K562 (cell line): ENCODE results near the gene CHST8. TPM values are rescaled to one million over a fixed set of nuclear protein-coding genes. Genes with fewer than 3 reads are reported as not detected.

Experiments used
- ATAC-seq: fragments of 200-7000 bp; cut with Tn5 transposase; 3 replicates; pipeline ENCODE4 v1.9.1; 2020; ENCODE audit warnings: moderate library complexity
- BruUV-seq: library from RNA; stranded (reverse); fragments of 400-500 nt; replicated peaks from 2 replicates; lab custom pipeline; 2021; lab: Mats Ljungman, UMichigan
- CTCF ChIA-PET: fragments of 300-600 bp; formaldehyde crosslinking; extraction: SDS; loops from one replicate; lab custom pipeline; 2021; ENCODE audit warnings: low intra/inter-chr PET ratio; lab: Yijun Ruan, JAX
- POLR2A ChIA-PET: fragments of 300-600, 350-650 bp; sonication (Branson Sonifier 250); formaldehyde crosslinking; extraction: SDS; loops from one replicate; lab custom pipeline; 2021; ENCODE audit warnings: antibody characterized with exemption, inconsistent platforms; lab: Yijun Ruan, JAX
- DNase-seq, 4 experiments: peaks; one replicate each; pipeline versions ENCODE4 v3.0.0 to v3.0.0-alpha.2; 2011 to 2018; ENCODE audit warnings: low spot score in 3 of 4, mixed read lengths in 3 of 4; ENCODE audit errors: extremely low read depth in 1 of 4
- FAIRE-seq: peaks from 2 replicates; lab custom pipeline; 2011; peaks lifted over from hg19 to GRCh38; lab: Jason Lieb, UNC
- H2AFZ ChIP-seq: 2 replicates; pipeline ENCODE4 v1.6.0; 2011; ENCODE audit warnings: low read depth, low read length, control low read depth, inconsistent platforms
- H3K27ac ChIP-seq: fragments of 200-600 bp; 3 replicates; pipeline ENCODE4 v1.8.0; 2011; ENCODE audit warnings: low read depth, mild to moderate bottlenecking, control low read depth, inconsistent platforms, low read length, moderate library complexity, mixed read lengths; ENCODE audit errors: extremely low read depth
- H3K27me3 ChIP-seq, 2 experiments: fragments of 300-600 bp in 1 of 2; 2 replicates in 1 of 2; 3 replicates in 1 of 2; pipeline versions ENCODE4 v1.6.0 to v1.8.0; 2011; ENCODE audit warnings: inconsistent platforms in 2 of 2, low read length in 2 of 2, mild to moderate bottlenecking in 1 of 2, mixed read lengths in 1 of 2, moderate library complexity in 1 of 2; ENCODE audit not compliant: control insufficient read depth in 2 of 2, insufficient read depth in 2 of 2
- H3K36me3 ChIP-seq: fragments of 300-600 bp; 3 replicates; pipeline ENCODE4 v1.8.0; 2011; ENCODE audit warnings: mild to moderate bottlenecking, low read length, inconsistent platforms; ENCODE audit not compliant: control insufficient read depth, insufficient read depth
- H3K4me1 ChIP-seq, 2 experiments: fragments of 200-600 bp in 1 of 2; replicated peaks in 1 of 2; 2 replicates in 1 of 2; 3 replicates in 1 of 2; pipeline versions ENCODE4 v1.5.1 to v1.8.0; 2011; ENCODE audit warnings: inconsistent platforms in 2 of 2, low read length in 2 of 2, mild to moderate bottlenecking in 1 of 2, mixed read lengths in 1 of 2, moderate library complexity in 1 of 2; ENCODE audit not compliant: control insufficient read depth in 2 of 2, insufficient read depth in 2 of 2
- H3K4me2 ChIP-seq: 2 replicates; pipeline ENCODE4 v1.6.1; 2011; ENCODE audit warnings: low read length, control low read depth, inconsistent platforms, mixed read lengths; ENCODE audit not compliant: insufficient read depth
- H3K4me3 ChIP-seq: fragments of 200-600 bp; sonication (generic), shearing (Covaris generic); 2 replicates; pipeline ENCODE4 v1.5.1; 2016; ENCODE audit warnings: control low read depth, inconsistent platforms
- H3K79me2 ChIP-seq: fragments of 200-600 bp; 3 replicates; pipeline ENCODE4 v1.8.0; 2011; ENCODE audit warnings: low read length, inconsistent platforms; ENCODE audit not compliant: control insufficient read depth, insufficient read depth
- H3K9ac ChIP-seq, 2 experiments: 2 replicates each; pipeline versions ENCODE4 v1.6.0 to v1.6.1; 2011; ENCODE audit warnings: low read depth in 2 of 2, low read length in 2 of 2, control low read depth in 1 of 2, inconsistent platforms in 1 of 2, mild to moderate bottlenecking in 1 of 2, mixed read lengths in 1 of 2; ENCODE audit not compliant: insufficient read depth in 1 of 2
- H3K9me1 ChIP-seq: one replicate; pipeline ENCODE4 v1.6.0; 2011; ENCODE audit warnings: inconsistent platforms, mild to moderate bottlenecking, low read length, moderate library complexity; ENCODE audit not compliant: control insufficient read depth, insufficient read depth
- H3K9me3 ChIP-seq: replicated peaks from 2 replicates; pipeline ENCODE4 v1.5.1; 2011; ENCODE audit warnings: low read depth, low read length, inconsistent platforms; ENCODE audit not compliant: control insufficient read depth, insufficient read depth
- H4K20me1 ChIP-seq: replicated peaks from 2 replicates; pipeline ENCODE4 v1.6.1; 2011; ENCODE audit warnings: low read length, inconsistent platforms, mixed read lengths; ENCODE audit not compliant: control insufficient read depth, insufficient read depth
- HMGN3 ChIP-seq: IDR thresholded peaks from 2 replicates; pipeline ENCODE4 v1.6.1; 2011; ENCODE audit warnings: borderline replicate concordance, low read depth, mild to moderate bottlenecking, mixed read lengths, low read length; ENCODE audit not compliant: insufficient read length; ENCODE audit errors: extremely low read depth
- ILK ChIP-seq: fragments of 450-650 bp; IDR thresholded peaks from 2 replicates; pipeline ENCODE4 v1.6.1; 2016; ENCODE audit warnings: missing genetic modification characterization, low read depth, mild to moderate bottlenecking, missing compliant biosample characterization, moderate library complexity, borderline replicate concordance
- NFYB ChIP-seq: IDR thresholded peaks from 2 replicates; pipeline ENCODE4 v1.6.1; 2011; ENCODE audit warnings: mild to moderate bottlenecking, moderate library complexity; ENCODE audit not compliant: insufficient read length; ENCODE audit errors: extremely low read depth
- NR1H2 ChIP-seq: sonication (generic); formaldehyde crosslinking; IDR thresholded peaks from 2 replicates; pipeline ENCODE4 v1.4.0; 2020; ENCODE audit warnings: mild to moderate bottlenecking, missing genetic modification reagents
- SREBF1 ChIP-seq: fragments of 150-350 bp; IDR thresholded peaks from 2 replicates; pipeline ENCODE4 v1.6.1; 2014; ENCODE audit warnings: antibody characterized with exemption, low read depth, low read length, borderline replicate concordance
- ZNF232 ChIP-seq: sonication (generic); formaldehyde crosslinking; IDR thresholded peaks from 2 replicates; pipeline ENCODE4 v1.8.0; 2022; ENCODE audit warnings: mild to moderate bottlenecking, missing genetic modification reagents
- WGBS: fragments of 100-300 bp; shearing (Covaris generic); methylation state at CpG from one replicate; pipeline ENCODE4 v1.1.6; 2016; ENCODE audit warnings: low coverage, mixed read lengths; ENCODE audit not compliant: insufficient coverage; ENCODE audit errors: missing lambda C conversion rate; 5-methylcytosine and 5-hydroxymethylcytosine counted together
- in situ Hi-C: fragments of 300-500 bp; cut with MboI; formaldehyde crosslinking; loops from 4 replicates; pipeline ENCODE4 v1.15.0; 2018; ENCODE audit warnings: inconsistent platforms, mixed read lengths
- intact Hi-C: fragments of 100-400 bp; cut with micrococcal nuclease; formaldehyde crosslinking; loops from 2 replicates; pipeline ENCODE4 v1.14.2; 2022
- polyA plus RNA-seq, 8 experiments: library from polyadenylated mRNA; depleted of rRNA in 4 of 8; stranded (reverse) in 5 of 8; unstranded in 3 of 8; fragments of >200 nt; fragmentation: Nextera tagmentation in 2 of 8; fragmentation: Illumina TruSeq in 1 of 8; extraction: Ambion mirVana in 2 of 8; extraction: Trizol in 1 of 8; gene quantifications; 2 replicates each; pipeline versions ENCODE4 v1.2.1 to v1.2.3, GENCODE V29; 2011 to 2014; ENCODE audit warnings: inconsistent platforms in 1 of 8, missing spikeins in 1 of 8
- total RNA-seq, 7 experiments: library from RNA; depleted of rRNA in 6 of 7; stranded (reverse); fragments of >200 nt in 6 of 7; fragmentation: Illumina TruSeq in 2 of 7; extraction: Trizol in 2 of 7; gene quantifications; 2 replicates each; pipeline versions ENCODE4 v1.2.1 to v1.2.3, GENCODE V29; 2011 to 2021; ENCODE audit warnings: low replicate concordance in 1 of 7
- TF ChIP-seq, protein P1 (sequence below), 2 experiments: IDR thresholded peaks; 2 replicates each; pipeline ENCODE4 v1.6.1; 2012; ENCODE audit warnings: improper control_type of control experiment in 2 of 2, low read depth in 2 of 2, low read length in 2 of 2, borderline replicate concordance in 1 of 2
- TF ChIP-seq, protein P2 (sequence below): fragments of 450-650 bp; IDR thresholded peaks from 2 replicates; pipeline ENCODE4 v1.6.1; 2016
- TF ChIP-seq, protein P3 (sequence below): fragments of 450-650 bp; formaldehyde crosslinking; IDR thresholded peaks from 2 replicates; pipeline ENCODE4 v1.4.0; 2020; ENCODE audit warnings: mild to moderate bottlenecking, mixed read lengths

CHST8 gene
- total and polyA plus RNA-seq, 9 of the 15 experiments (the other 6 are each of a cell fraction or from before 2014, with no cell fraction given): 0.11 TPM; not detected in 8

GRCh38 chr19:33755099-33756035, 133.6 kb downstream of the CHST8 start:
- no peak overlapping the region for H3K9ac ChIP-seq
- no peaks in the 10 kb centered on the region; the same call in 1 of the 2 replicates for H4K20me1 ChIP-seq
- no peak overlapping the region for H3K27ac ChIP-seq
- BruUV-seq: no TSS peak
- no peak overlapping the region for H3K4me3 ChIP-seq
- no peak overlapping the region for H3K4me2 ChIP-seq
- in situ Hi-C loops: no loop called here
- H2AFZ ChIP-seq: no peak overlapping the region
- no peaks in the 10 kb centered on the region for H3K9me3 ChIP-seq
- TF ChIP-seq, protein P1, sequence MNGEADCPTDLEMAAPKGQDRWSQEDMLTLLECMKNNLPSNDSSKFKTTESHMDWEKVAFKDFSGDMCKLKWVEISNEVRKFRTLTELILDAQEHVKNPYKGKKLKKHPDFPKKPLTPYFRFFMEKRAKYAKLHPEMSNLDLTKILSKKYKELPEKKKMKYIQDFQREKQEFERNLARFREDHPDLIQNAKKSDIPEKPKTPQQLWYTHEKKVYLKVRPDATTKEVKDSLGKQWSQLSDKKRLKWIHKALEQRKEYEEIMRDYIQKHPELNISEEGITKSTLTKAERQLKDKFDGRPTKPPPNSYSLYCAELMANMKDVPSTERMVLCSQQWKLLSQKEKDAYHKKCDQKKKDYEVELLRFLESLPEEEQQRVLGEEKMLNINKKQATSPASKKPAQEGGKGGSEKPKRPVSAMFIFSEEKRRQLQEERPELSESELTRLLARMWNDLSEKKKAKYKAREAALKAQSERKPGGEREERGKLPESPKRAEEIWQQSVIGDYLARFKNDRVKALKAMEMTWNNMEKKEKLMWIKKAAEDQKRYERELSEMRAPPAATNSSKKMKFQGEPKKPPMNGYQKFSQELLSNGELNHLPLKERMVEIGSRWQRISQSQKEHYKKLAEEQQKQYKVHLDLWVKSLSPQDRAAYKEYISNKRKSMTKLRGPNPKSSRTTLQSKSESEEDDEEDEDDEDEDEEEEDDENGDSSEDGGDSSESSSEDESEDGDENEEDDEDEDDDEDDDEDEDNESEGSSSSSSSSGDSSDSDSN (IDR thresholded peaks at IDR 0.05; ENCODE audit: borderline replicate concordance in 1 of 2, low read depth in 2 of 2, low read length in 2 of 2): no peak
- TF ChIP-seq HMGN3 (no peak), NFYB (no peak), NR1H2 (CRISPR knock-in tag) (no peak), ILK (tag) (no peak), SREBF1 (no peak), ZNF232 (CRISPR knock-in tag) (no peak)
- TF ChIP-seq, protein P2, sequence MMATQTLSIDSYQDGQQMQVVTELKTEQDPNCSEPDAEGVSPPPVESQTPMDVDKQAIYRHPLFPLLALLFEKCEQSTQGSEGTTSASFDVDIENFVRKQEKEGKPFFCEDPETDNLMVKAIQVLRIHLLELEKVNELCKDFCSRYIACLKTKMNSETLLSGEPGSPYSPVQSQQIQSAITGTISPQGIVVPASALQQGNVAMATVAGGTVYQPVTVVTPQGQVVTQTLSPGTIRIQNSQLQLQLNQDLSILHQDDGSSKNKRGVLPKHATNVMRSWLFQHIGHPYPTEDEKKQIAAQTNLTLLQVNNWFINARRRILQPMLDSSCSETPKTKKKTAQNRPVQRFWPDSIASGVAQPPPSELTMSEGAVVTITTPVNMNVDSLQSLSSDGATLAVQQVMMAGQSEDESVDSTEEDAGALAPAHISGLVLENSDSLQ: no peak
- TF ChIP-seq, protein P3, sequence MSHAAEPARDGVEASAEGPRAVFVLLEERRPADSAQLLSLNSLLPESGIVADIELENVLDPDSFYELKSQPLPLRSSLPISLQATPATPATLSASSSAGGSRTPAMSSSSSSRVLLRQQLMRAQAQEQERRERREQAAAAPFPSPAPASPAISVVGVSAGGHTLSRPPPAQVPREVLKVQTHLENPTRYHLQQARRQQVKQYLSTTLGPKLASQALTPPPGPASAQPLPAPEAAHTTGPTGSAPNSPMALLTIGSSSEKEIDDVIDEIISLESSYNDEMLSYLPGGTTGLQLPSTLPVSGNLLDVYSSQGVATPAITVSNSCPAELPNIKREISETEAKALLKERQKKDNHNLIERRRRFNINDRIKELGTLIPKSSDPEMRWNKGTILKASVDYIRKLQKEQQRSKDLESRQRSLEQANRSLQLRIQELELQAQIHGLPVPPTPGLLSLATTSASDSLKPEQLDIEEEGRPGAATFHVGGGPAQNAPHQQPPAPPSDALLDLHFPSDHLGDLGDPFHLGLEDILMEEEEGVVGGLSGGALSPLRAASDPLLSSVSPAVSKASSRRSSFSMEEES (CRISPR knock-in tag): no peak
- no peaks in the 10 kb centered on the region for H3K4me1 ChIP-seq
- under 1% methylated on average over 24 of the region's 26 CpGs for WGBS
- DNase-seq: no peak
- H3K27me3 ChIP-seq: peaks cover 2 to 40% of the 10 kb centered on the region in 2 experiments; a peak in 4 of 5 replicates
- ATAC-seq: no peak
- H3K79me2 ChIP-seq: no peaks in the 10 kb centered on the region
- POLR2A ChIA-PET: no interaction called here
- no peaks in the 10 kb centered on the region for H3K36me3 ChIP-seq
- intact Hi-C loops: no loop called here
- H3K9me1 ChIP-seq: no peaks in the 10 kb centered on the region
- no peak for FAIRE-seq
- CTCF ChIA-PET: no interaction called here
